22Rv1 (cell line): ENCODE data around the gene BNC2.
"Not testable (repeated sequence)": the region's sequence is repeated elsewhere in the genome, so short reads cannot be mapped to it uniquely, and the experiment has no call there.

ENCODE experiments used
- H3K27ac ChIP-seq: fragments of 450-650 bp; 2 replicates; pipeline ENCODE4 v1.5.1; 2017
- ZFX ChIP-seq: fragments of 450-650 bp; IDR thresholded peaks from 2 replicates; pipeline ENCODE4 v1.6.1; 2017; ENCODE audit warnings: antibody characterized with exemption, borderline replicate concordance
- TF ChIP-seq, protein P1 (sequence below): fragments of 450-650 bp; IDR thresholded peaks from 2 replicates; pipeline ENCODE4 v1.5.1; 2017; ENCODE audit warnings: mild to moderate bottlenecking

The BNC2 gene

GRCh38 chr9:16441791-16442190 is 428.7 kb downstream of the BNC2 start:
- no peak overlapping the region for H3K27ac ChIP-seq
- TF ChIP-seq, protein P1, sequence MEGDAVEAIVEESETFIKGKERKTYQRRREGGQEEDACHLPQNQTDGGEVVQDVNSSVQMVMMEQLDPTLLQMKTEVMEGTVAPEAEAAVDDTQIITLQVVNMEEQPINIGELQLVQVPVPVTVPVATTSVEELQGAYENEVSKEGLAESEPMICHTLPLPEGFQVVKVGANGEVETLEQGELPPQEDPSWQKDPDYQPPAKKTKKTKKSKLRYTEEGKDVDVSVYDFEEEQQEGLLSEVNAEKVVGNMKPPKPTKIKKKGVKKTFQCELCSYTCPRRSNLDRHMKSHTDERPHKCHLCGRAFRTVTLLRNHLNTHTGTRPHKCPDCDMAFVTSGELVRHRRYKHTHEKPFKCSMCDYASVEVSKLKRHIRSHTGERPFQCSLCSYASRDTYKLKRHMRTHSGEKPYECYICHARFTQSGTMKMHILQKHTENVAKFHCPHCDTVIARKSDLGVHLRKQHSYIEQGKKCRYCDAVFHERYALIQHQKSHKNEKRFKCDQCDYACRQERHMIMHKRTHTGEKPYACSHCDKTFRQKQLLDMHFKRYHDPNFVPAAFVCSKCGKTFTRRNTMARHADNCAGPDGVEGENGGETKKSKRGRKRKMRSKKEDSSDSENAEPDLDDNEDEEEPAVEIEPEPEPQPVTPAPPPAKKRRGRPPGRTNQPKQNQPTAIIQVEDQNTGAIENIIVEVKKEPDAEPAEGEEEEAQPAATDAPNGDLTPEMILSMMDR: no peak
- TF ChIP-seq ZFX: no peak

GRCh38 chr9:16438831-16439230 is 431.6 kb downstream of the BNC2 start:
- not testable (repeated sequence) for H3K27ac ChIP-seq

DNA sequence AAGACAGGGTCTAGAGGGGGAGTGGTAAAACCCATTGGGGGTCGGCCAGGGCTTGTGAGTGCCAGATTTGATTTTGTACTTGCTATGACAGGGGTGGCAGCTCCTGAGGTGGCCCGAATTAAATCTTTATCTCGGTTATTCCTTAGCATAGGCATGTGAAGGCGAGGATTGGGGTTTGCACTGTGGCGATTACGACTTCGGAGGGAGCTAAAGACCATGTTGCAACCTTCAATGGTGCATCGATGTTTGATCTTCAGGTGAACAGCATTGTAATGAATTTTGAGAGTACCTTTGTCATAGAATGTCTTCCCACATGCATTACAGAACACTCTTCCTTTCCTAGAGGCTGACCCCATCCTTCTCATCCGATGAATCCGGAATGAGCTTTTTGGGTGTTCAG is 433.9 kb downstream of the BNC2 start:
- no peak overlapping the region for H3K27ac ChIP-seq

DNA sequence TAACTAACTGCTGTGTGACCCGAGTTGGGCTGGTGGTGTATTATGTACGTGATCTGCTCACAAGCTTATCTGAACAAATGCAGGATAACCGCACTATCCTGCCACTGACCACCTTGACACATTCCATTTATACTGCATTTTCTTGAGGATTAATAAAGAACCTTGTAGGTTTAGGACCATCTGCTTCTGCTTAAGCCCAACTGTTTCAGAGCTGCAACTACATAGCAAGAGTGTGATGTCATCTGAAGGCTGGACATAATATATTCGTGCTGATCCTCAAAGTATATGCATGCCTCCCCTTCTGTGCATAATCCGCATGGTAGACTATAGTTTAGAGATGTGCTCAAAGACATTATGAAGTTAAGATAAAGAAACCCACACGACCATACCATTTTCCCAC is 435.9 kb downstream of the BNC2 start:
- TF ChIP-seq ZFX: no peak
- TF ChIP-seq, protein P1: no peak
- H3K27ac ChIP-seq: no peak overlapping the region

More for the DNA sequence above, 433.9 kb downstream of the BNC2 start:
- no peak for TF ChIP-seq ZFX
- TF ChIP-seq, protein P1: no peak

- no peak for TF ChIP-seq ZFX
- TF ChIP-seq, protein P1: no peak
- no peak overlapping the region for H3K27ac ChIP-seq
These were observed 437.0 kb downstream of the BNC2 start for GRCh38 chr9:16433494-16433893.

- no peak overlapping the region for H3K27ac ChIP-seq
- no peak for TF ChIP-seq ZFX
- TF ChIP-seq, protein P1: no peak
These were observed 438.6 kb downstream of the BNC2 start for GRCh38 chr9:16431666-16432392.

DNA sequence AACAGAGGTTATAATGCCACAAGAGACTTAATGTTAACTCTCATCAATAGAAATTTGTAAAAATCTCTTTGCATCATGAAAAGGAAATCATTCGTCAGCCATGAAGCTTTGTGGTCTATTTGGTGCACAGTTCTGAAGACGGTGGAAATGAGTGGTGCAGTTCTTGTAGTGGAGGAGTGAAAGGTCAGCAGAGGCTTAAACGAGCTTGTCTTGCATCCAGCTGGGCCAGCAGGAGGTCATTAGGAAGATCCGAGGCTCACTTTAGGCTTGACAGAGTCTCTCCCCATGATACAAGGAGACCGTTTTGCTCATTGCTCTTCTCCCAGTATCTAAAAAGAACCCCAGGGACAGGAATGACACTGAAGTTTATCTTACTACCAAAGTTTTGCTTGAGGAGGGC is 440.8 kb downstream of the BNC2 start:
- TF ChIP-seq, protein P1: no peak
- TF ChIP-seq ZFX: no peak
- H3K27ac ChIP-seq: no peak overlapping the region
